Measurements from ENCODE around the gene APAF1. TPM values are rescaled to one million over a fixed set of nuclear protein-coding genes. Genes with fewer than 3 reads are reported as not detected.

The APAF1 gene
- total RNA-seq, 1 experiment from 2014 or later: 19.3 TPM

DNA sequence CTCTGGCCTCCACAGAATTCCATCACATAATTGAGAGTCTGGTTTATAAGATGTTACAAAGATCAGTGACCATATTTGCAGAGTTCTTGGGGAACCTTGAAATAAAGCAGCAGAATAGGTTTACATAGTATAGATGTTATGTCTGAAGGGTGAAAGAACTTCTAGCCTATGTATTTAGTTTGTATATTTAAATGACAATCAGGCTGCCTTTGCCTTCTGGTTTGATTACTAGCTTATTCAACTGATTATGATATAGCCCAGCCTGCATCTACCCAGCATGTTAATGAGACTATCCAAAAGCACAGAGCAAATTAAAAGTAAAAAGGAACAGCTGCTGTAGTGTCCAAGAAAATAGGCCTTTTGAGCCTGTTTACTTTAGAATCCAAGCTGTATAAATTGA, 85.3 kb downstream of the APAF1 start:
- no peak overlapping the region for H3K4me3 Mint-ChIP-seq
- DNase-seq (ENCODE audit: low spot score): no peak
- CTCF ChIA-PET: interaction anchor here (1.1 kb wide), 1 partner anchor 13 kb away, joined by 3 read pairs; no protein-coding TSS in a partner anchor
- H3K9me3 Mint-ChIP-seq: no peaks in the 10 kb centered on the region
- POLR2A ChIA-PET: no interaction called here
- ATAC-seq: no peak
- no peak overlapping the region for H3K27ac Mint-ChIP-seq
- H3K36me3 Mint-ChIP-seq: peaks cover 5% of the 10 kb centered on the region
- TF ChIP-seq ZNF138 (CRISPR knock-in tag; conservative IDR thresholded peaks at IDR 0.05): no peak
- TF ChIP-seq, protein P1, sequence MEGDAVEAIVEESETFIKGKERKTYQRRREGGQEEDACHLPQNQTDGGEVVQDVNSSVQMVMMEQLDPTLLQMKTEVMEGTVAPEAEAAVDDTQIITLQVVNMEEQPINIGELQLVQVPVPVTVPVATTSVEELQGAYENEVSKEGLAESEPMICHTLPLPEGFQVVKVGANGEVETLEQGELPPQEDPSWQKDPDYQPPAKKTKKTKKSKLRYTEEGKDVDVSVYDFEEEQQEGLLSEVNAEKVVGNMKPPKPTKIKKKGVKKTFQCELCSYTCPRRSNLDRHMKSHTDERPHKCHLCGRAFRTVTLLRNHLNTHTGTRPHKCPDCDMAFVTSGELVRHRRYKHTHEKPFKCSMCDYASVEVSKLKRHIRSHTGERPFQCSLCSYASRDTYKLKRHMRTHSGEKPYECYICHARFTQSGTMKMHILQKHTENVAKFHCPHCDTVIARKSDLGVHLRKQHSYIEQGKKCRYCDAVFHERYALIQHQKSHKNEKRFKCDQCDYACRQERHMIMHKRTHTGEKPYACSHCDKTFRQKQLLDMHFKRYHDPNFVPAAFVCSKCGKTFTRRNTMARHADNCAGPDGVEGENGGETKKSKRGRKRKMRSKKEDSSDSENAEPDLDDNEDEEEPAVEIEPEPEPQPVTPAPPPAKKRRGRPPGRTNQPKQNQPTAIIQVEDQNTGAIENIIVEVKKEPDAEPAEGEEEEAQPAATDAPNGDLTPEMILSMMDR (IDR thresholded peaks at IDR 0.05): no peak
- TF ChIP-seq, protein P2, sequence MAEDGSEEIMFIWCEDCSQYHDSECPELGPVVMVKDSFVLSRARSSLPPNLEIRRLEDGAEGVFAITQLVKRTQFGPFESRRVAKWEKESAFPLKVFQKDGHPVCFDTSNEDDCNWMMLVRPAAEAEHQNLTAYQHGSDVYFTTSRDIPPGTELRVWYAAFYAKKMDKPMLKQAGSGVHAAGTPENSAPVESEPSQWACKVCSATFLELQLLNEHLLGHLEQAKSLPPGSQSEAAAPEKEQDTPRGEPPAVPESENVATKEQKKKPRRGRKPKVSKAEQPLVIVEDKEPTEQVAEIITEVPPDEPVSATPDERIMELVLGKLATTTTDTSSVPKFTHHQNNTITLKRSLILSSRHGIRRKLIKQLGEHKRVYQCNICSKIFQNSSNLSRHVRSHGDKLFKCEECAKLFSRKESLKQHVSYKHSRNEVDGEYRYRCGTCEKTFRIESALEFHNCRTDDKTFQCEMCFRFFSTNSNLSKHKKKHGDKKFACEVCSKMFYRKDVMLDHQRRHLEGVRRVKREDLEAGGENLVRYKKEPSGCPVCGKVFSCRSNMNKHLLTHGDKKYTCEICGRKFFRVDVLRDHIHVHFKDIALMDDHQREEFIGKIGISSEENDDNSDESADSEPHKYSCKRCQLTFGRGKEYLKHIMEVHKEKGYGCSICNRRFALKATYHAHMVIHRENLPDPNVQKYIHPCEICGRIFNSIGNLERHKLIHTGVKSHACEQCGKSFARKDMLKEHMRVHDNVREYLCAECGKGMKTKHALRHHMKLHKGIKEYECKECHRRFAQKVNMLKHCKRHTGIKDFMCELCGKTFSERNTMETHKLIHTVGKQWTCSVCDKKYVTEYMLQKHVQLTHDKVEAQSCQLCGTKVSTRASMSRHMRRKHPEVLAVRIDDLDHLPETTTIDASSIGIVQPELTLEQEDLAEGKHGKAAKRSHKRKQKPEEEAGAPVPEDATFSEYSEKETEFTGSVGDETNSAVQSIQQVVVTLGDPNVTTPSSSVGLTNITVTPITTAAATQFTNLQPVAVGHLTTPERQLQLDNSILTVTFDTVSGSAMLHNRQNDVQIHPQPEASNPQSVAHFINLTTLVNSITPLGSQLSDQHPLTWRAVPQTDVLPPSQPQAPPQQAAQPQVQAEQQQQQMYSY (CRISPR knock-in tag; IDR thresholded peaks at IDR 0.05): no peak
- no peak for TF ChIP-seq TCF7 (CRISPR knock-in tag; IDR thresholded peaks at IDR 0.05; ENCODE audit: low read depth)
- TF ChIP-seq FOXJ3 (CRISPR knock-in tag; IDR thresholded peaks at IDR 0.05; ENCODE audit: borderline replicate concordance): no peak
- TF ChIP-seq SP1 (CRISPR knock-in tag; conservative IDR thresholded peaks at IDR 0.05): no peak
- TF ChIP-seq ZNF232 (CRISPR knock-in tag; IDR thresholded peaks at IDR 0.05): no peak
- TF ChIP-seq JAZF1 (CRISPR knock-in tag; IDR thresholded peaks at IDR 0.05): no peak
- TF ChIP-seq, protein P3, sequence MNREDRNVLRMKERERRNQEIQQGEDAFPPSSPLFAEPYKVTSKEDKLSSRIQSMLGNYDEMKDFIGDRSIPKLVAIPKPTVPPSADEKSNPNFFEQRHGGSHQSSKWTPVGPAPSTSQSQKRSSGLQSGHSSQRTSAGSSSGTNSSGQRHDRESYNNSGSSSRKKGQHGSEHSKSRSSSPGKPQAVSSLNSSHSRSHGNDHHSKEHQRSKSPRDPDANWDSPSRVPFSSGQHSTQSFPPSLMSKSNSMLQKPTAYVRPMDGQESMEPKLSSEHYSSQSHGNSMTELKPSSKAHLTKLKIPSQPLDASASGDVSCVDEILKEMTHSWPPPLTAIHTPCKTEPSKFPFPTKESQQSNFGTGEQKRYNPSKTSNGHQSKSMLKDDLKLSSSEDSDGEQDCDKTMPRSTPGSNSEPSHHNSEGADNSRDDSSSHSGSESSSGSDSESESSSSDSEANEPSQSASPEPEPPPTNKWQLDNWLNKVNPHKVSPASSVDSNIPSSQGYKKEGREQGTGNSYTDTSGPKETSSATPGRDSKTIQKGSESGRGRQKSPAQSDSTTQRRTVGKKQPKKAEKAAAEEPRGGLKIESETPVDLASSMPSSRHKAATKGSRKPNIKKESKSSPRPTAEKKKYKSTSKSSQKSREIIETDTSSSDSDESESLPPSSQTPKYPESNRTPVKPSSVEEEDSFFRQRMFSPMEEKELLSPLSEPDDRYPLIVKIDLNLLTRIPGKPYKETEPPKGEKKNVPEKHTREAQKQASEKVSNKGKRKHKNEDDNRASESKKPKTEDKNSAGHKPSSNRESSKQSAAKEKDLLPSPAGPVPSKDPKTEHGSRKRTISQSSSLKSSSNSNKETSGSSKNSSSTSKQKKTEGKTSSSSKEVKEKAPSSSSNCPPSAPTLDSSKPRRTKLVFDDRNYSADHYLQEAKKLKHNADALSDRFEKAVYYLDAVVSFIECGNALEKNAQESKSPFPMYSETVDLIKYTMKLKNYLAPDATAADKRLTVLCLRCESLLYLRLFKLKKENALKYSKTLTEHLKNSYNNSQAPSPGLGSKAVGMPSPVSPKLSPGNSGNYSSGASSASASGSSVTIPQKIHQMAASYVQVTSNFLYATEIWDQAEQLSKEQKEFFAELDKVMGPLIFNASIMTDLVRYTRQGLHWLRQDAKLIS (CRISPR knock-in tag; IDR thresholded peaks at IDR 0.05; ENCODE audit: borderline replicate concordance): no peak
- TF ChIP-seq ZNF317 (CRISPR knock-in tag; IDR thresholded peaks at IDR 0.05; ENCODE audit: borderline replicate concordance, low read depth): no peak
- TF ChIP-seq, protein P4, sequence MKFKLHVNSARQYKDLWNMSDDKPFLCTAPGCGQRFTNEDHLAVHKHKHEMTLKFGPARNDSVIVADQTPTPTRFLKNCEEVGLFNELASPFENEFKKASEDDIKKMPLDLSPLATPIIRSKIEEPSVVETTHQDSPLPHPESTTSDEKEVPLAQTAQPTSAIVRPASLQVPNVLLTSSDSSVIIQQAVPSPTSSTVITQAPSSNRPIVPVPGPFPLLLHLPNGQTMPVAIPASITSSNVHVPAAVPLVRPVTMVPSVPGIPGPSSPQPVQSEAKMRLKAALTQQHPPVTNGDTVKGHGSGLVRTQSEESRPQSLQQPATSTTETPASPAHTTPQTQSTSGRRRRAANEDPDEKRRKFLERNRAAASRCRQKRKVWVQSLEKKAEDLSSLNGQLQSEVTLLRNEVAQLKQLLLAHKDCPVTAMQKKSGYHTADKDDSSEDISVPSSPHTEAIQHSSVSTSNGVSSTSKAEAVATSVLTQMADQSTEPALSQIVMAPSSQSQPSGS (CRISPR knock-in tag; IDR thresholded peaks at IDR 0.05; ENCODE audit: borderline replicate concordance, low read depth): no peak
- TF ChIP-seq, protein P5, sequence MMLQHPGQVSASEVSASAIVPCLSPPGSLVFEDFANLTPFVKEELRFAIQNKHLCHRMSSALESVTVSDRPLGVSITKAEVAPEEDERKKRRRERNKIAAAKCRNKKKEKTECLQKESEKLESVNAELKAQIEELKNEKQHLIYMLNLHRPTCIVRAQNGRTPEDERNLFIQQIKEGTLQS (CRISPR knock-in tag; conservative IDR thresholded peaks at IDR 0.05): no peak
- TF ChIP-seq, protein P6, sequence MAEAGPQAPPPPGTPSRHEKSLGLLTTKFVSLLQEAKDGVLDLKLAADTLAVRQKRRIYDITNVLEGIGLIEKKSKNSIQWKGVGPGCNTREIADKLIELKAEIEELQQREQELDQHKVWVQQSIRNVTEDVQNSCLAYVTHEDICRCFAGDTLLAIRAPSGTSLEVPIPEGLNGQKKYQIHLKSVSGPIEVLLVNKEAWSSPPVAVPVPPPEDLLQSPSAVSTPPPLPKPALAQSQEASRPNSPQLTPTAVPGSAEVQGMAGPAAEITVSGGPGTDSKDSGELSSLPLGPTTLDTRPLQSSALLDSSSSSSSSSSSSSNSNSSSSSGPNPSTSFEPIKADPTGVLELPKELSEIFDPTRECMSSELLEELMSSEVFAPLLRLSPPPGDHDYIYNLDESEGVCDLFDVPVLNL (CRISPR knock-in tag; IDR thresholded peaks at IDR 0.05; ENCODE audit: borderline replicate concordance, low read depth): no peak
- no peak for TF ChIP-seq SMAD3 (CRISPR knock-in tag; IDR thresholded peaks at IDR 0.05; ENCODE audit: borderline replicate concordance)
- no peak for TF ChIP-seq ETV6 (CRISPR knock-in tag; IDR thresholded peaks at IDR 0.05)
- TF ChIP-seq ATF1 (CRISPR knock-in tag; IDR thresholded peaks at IDR 0.05): no peak
- TF ChIP-seq, protein P7, sequence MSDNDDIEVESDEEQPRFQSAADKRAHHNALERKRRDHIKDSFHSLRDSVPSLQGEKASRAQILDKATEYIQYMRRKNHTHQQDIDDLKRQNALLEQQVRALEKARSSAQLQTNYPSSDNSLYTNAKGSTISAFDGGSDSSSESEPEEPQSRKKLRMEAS (CRISPR knock-in tag; IDR thresholded peaks at IDR 0.05): no peak
- TF ChIP-seq IRF2 (CRISPR knock-in tag; IDR thresholded peaks at IDR 0.05; ENCODE audit: borderline replicate concordance, low read depth): no peak
- no peaks in the 10 kb centered on the region for H3K27me3 Mint-ChIP-seq (ENCODE audit: low read depth)
- no peaks in the 10 kb centered on the region for H3K4me1 Mint-ChIP-seq
